ENCODE results near the gene SRP14.

The SRP14 gene

GRCh38 chr15:40008061-40008765, 30.8 kb downstream of the SRP14 start:
- no peak overlapping the region for H3K4me2 ChIP-seq (ENCODE audit: low read depth, low read length, poor library complexity, severe bottlenecking)
- TF ChIP-seq EZH2phosphoT487 (IDR thresholded peaks at IDR 0.05; ENCODE audit: borderline replicate concordance), result no peak
- TF ChIP-seq CTCF (conservative IDR thresholded peaks at IDR 0.05; ENCODE audit: low read length), result no peak
- H2AFZ ChIP-seq (ENCODE audit: low read length), result no peak overlapping the region
- no peaks in the 10 kb centered on the region for H3K27me3 ChIP-seq (ENCODE audit: insufficient read depth, low read length, poor library complexity, severe bottlenecking)
- H3K9ac ChIP-seq (ENCODE audit: low read depth, low read length, poor library complexity, severe bottlenecking), result no peak overlapping the region
- no peaks in the 10 kb centered on the region for H3F3A ChIP-seq (ENCODE audit: low read depth)
- H3K9me3 ChIP-seq (ENCODE audit: insufficient read depth, low read depth, low read length), result no peaks in the 10 kb centered on the region
- no peaks in the 10 kb centered on the region for H3K9me2 ChIP-seq (replicated peaks; ENCODE audit: low read depth, low read length)
- no peaks in the 10 kb centered on the region for H3K79me2 ChIP-seq (ENCODE audit: insufficient read depth, low read length)
- no peak overlapping the region for H3K4me3 ChIP-seq (ENCODE audit: low read length, poor library complexity, severe bottlenecking)
- H3K36me3 ChIP-seq (ENCODE audit: insufficient read depth, low read length), result peaks cover 15% of the 10 kb centered on the region; the same call in 1 of the 2 replicates
- H3K4me1 ChIP-seq (ENCODE audit: insufficient read depth, low read length, poor library complexity, severe bottlenecking), result no peaks in the 10 kb centered on the region
- no peaks in the 10 kb centered on the region for H4K20me1 ChIP-seq (ENCODE audit: insufficient read depth, low read length, poor library complexity, severe bottlenecking)

GRCh38 chr15:40006646-40007045, 32.3 kb downstream of the SRP14 start:
- H3K79me2 ChIP-seq (ENCODE audit: insufficient read depth, low read length), result no peaks in the 10 kb centered on the region
- H3K4me2 ChIP-seq (ENCODE audit: low read depth, low read length, poor library complexity, severe bottlenecking), result no peak overlapping the region
- H4K20me1 ChIP-seq (ENCODE audit: insufficient read depth, low read length, poor library complexity, severe bottlenecking), result no peaks in the 10 kb centered on the region
- no peaks in the 10 kb centered on the region for H3K27me3 ChIP-seq (ENCODE audit: insufficient read depth, low read length, poor library complexity, severe bottlenecking)
- H3K9me3 ChIP-seq (ENCODE audit: insufficient read depth, low read depth, low read length), result no peaks in the 10 kb centered on the region
- H3K9ac ChIP-seq (ENCODE audit: low read depth, low read length, poor library complexity, severe bottlenecking), result no peak overlapping the region
- no peaks in the 10 kb centered on the region for H3K4me1 ChIP-seq (ENCODE audit: insufficient read depth, low read length, poor library complexity, severe bottlenecking)
- peaks cover 16% of the 10 kb centered on the region; the same call in 1 of the 2 replicates for H3K36me3 ChIP-seq (ENCODE audit: insufficient read depth, low read length)
- no peaks in the 10 kb centered on the region for H3K9me2 ChIP-seq (replicated peaks; ENCODE audit: low read depth, low read length)
- no peak overlapping the region for H2AFZ ChIP-seq (ENCODE audit: low read length)
- no peak overlapping the region for H3K4me3 ChIP-seq (ENCODE audit: low read length, poor library complexity, severe bottlenecking)
- H3F3A ChIP-seq (ENCODE audit: low read depth), result no peaks in the 10 kb centered on the region
- TF ChIP-seq CTCF (conservative IDR thresholded peaks at IDR 0.05; ENCODE audit: low read length), result no peak
- TF ChIP-seq EZH2phosphoT487 (IDR thresholded peaks at IDR 0.05; ENCODE audit: borderline replicate concordance), result no peak

- no peaks in the 10 kb centered on the region for H4K20me1 ChIP-seq (ENCODE audit: insufficient read depth, low read length, poor library complexity, severe bottlenecking)
- no peak overlapping the region for H3K9ac ChIP-seq (ENCODE audit: low read depth, low read length, poor library complexity, severe bottlenecking)
- peaks cover 19% of the 10 kb centered on the region; the same call in 1 of the 2 replicates for H3K36me3 ChIP-seq (ENCODE audit: insufficient read depth, low read length)
- H3K4me2 ChIP-seq (ENCODE audit: low read depth, low read length, poor library complexity, severe bottlenecking), result no peak overlapping the region
- no peaks in the 10 kb centered on the region for H3K27me3 ChIP-seq (ENCODE audit: insufficient read depth, low read length, poor library complexity, severe bottlenecking)
- H3K4me3 ChIP-seq (ENCODE audit: low read length, poor library complexity, severe bottlenecking), result no peak overlapping the region
- no peak for TF ChIP-seq CTCF (conservative IDR thresholded peaks at IDR 0.05; ENCODE audit: low read length)
- TF ChIP-seq EZH2phosphoT487 (IDR thresholded peaks at IDR 0.05; ENCODE audit: borderline replicate concordance), result no peak
- no peak overlapping the region for H2AFZ ChIP-seq (ENCODE audit: low read length)
- no peaks in the 10 kb centered on the region for H3K79me2 ChIP-seq (ENCODE audit: insufficient read depth, low read length)
- H3K9me3 ChIP-seq (ENCODE audit: insufficient read depth, low read depth, low read length), result no peaks in the 10 kb centered on the region
- no peaks in the 10 kb centered on the region for H3K4me1 ChIP-seq (ENCODE audit: insufficient read depth, low read length, poor library complexity, severe bottlenecking)
- H3K9me2 ChIP-seq (replicated peaks; ENCODE audit: low read depth, low read length), result no peaks in the 10 kb centered on the region
- H3F3A ChIP-seq (ENCODE audit: low read depth), result no peaks in the 10 kb centered on the region
These were observed 33.0 kb downstream of the SRP14 start for GRCh38 chr15:40006003-40006402.
